ENCODE measurements around the gene CACNB1.

DNA sequence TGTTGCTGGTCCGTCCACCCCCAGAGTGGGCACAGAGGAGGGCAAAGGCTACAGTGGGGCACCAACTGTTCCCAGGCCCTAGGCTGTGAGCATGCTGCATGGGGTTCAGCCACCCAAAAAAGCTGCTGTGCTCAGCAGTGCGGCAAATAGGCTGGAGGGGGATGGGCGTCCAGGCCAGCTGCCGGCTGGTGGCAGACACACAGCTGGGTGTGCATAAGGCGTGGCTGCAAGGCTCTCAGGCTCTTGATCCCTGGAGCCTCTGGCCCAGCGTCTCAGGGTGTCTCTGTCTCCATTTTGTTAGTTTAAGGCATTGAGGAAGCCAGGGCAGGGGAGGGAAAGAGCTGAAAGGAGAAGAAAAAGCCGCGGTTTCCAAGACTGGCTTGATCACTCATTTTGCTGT, 11.4 kb upstream of the CACNB1 start:
- TF ChIP-seq, protein P1, sequence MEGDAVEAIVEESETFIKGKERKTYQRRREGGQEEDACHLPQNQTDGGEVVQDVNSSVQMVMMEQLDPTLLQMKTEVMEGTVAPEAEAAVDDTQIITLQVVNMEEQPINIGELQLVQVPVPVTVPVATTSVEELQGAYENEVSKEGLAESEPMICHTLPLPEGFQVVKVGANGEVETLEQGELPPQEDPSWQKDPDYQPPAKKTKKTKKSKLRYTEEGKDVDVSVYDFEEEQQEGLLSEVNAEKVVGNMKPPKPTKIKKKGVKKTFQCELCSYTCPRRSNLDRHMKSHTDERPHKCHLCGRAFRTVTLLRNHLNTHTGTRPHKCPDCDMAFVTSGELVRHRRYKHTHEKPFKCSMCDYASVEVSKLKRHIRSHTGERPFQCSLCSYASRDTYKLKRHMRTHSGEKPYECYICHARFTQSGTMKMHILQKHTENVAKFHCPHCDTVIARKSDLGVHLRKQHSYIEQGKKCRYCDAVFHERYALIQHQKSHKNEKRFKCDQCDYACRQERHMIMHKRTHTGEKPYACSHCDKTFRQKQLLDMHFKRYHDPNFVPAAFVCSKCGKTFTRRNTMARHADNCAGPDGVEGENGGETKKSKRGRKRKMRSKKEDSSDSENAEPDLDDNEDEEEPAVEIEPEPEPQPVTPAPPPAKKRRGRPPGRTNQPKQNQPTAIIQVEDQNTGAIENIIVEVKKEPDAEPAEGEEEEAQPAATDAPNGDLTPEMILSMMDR (IDR thresholded peaks at IDR 0.05) = no peak
- TF ChIP-seq POLR2A (IDR thresholded peaks at IDR 0.05) (no peak), EP300 (IDR thresholded peaks at IDR 0.05; ENCODE audit: low read depth) (no peak)
